Measurements from ENCODE around the gene SDK1. TPM values are rescaled to one million over a fixed set of nuclear protein-coding genes. Genes with fewer than 3 reads are reported as not detected.

SDK1 gene
- total RNA-seq, 6 experiments from 2014 or later, result not detected

DNA sequence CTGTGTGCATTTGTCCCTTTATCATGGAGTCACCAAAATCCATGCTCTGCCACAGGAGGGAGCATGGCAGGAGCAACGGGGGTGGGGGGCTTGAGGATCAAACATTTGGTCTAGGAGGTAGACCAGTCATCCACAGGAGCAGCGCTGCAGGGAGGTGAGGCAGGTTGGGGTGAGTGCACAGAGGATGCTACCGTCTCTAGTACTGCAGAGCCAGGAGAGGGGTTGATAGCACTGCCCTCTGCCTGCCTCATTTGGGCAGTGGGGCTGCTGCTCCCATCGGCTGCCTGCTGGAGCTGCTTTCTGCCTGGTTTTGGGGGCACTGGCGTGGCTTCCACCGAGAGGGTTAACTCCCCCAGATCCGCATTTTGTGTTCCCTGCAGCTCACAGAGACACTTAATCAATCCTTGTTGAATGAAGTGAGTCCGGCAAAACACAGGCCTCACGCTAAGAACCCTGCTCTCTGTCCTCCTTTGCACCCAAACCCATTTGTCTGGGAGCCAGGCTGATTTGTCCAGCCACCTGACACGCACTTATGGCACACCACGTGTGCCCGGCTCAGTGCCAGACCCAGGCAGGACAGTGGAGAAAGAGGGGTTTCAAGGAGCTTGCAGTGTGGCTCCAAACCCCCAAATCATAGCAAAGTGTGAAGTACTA, 854.0 kb downstream of the SDK1 start:
- H3K27ac Mint-ChIP-seq, result no peak overlapping the region

GRCh38 chr7:4156190-4156589, 855.1 kb downstream of the SDK1 start:
- H3K36me3 Mint-ChIP-seq (ENCODE audit: low read depth), result peaks cover 5% of the 10 kb centered on the region
- H3K4me3 Mint-ChIP-seq, result no peak overlapping the region
- peaks cover 60% of the 10 kb centered on the region for H3K9me3 Mint-ChIP-seq
- DNase-seq, result no peak
- H3K27me3 Mint-ChIP-seq (ENCODE audit: insufficient read depth), result peaks cover 7% of the 10 kb centered on the region
- TF ChIP-seq, protein P1, sequence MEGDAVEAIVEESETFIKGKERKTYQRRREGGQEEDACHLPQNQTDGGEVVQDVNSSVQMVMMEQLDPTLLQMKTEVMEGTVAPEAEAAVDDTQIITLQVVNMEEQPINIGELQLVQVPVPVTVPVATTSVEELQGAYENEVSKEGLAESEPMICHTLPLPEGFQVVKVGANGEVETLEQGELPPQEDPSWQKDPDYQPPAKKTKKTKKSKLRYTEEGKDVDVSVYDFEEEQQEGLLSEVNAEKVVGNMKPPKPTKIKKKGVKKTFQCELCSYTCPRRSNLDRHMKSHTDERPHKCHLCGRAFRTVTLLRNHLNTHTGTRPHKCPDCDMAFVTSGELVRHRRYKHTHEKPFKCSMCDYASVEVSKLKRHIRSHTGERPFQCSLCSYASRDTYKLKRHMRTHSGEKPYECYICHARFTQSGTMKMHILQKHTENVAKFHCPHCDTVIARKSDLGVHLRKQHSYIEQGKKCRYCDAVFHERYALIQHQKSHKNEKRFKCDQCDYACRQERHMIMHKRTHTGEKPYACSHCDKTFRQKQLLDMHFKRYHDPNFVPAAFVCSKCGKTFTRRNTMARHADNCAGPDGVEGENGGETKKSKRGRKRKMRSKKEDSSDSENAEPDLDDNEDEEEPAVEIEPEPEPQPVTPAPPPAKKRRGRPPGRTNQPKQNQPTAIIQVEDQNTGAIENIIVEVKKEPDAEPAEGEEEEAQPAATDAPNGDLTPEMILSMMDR (IDR thresholded peaks at IDR 0.05), result no peak
- H3K27ac Mint-ChIP-seq, result no peak overlapping the region
- H3K4me1 Mint-ChIP-seq (ENCODE audit: low read depth), result no peaks in the 10 kb centered on the region

More for the DNA sequence above, 854.0 kb downstream of the SDK1 start:
- DNase-seq, result no peak
- peaks cover 7% of the 10 kb centered on the region for H3K27me3 Mint-ChIP-seq (ENCODE audit: insufficient read depth)
- H3K9me3 Mint-ChIP-seq, result peaks cover 51% of the 10 kb centered on the region
- H3K36me3 Mint-ChIP-seq (ENCODE audit: low read depth), result peaks cover 5% of the 10 kb centered on the region
- TF ChIP-seq, protein P1 (IDR thresholded peaks at IDR 0.05), result no peak
- no peaks in the 10 kb centered on the region for H3K4me1 Mint-ChIP-seq (ENCODE audit: low read depth)
- H3K4me3 Mint-ChIP-seq, result no peak overlapping the region

GRCh38 chr7:4157651-4158050, 856.6 kb downstream of the SDK1 start:
- H3K9me3 Mint-ChIP-seq, result peaks cover 56% of the 10 kb centered on the region
- H3K27ac Mint-ChIP-seq, result no peak overlapping the region
- peaks cover 6% of the 10 kb centered on the region for H3K27me3 Mint-ChIP-seq (ENCODE audit: insufficient read depth)
- no peak overlapping the region for H3K4me3 Mint-ChIP-seq
- H3K4me1 Mint-ChIP-seq (ENCODE audit: low read depth), result no peaks in the 10 kb centered on the region
- peaks cover 3% of the 10 kb centered on the region for H3K36me3 Mint-ChIP-seq (ENCODE audit: low read depth)
- no peak for DNase-seq
- TF ChIP-seq, protein P1 (IDR thresholded peaks at IDR 0.05), result no peak

DNA sequence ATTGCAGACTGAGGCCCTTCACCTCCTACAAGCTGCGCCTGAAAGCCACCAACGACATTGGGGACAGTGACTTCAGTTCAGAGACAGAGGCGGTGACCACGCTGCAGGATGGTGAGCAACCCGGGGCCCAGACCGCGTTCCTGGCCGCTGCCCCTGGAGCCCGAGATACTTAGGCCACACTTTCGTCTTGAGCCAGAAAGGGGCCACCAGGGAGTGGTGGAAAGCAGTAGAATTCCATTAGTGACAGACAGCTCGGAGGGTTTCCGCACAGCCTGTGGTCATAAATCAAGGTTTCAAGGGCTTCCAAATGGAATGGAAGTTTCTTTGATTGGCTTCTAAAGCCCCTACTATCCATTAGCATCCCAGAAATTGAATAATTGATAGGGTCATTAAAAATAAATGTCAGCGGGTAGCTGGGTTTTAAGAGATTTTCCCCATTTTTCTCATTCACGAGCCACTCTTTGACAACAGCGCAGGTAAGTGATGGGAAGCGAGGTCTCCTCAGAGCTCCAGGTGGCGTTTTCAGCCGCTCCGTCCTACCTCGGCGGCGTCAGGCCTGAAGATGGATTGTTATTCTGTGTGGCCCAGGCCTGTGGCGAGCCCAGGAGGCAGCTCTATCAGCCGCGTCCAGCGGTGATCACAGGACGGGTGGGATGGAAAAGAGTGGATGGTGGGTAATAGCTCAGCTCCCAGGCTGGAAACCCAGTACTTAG, 857.5 kb downstream of the SDK1 start:
- H3K27me3 Mint-ChIP-seq (ENCODE audit: insufficient read depth), result peaks cover 3% of the 10 kb centered on the region; the same call in 1 of the 2 replicates
- no peak overlapping the region for H3K27ac Mint-ChIP-seq
- no peak for DNase-seq
- no peak overlapping the region for H3K4me3 Mint-ChIP-seq
- TF ChIP-seq, protein P1 (IDR thresholded peaks at IDR 0.05), result no peak
- H3K4me1 Mint-ChIP-seq (ENCODE audit: low read depth), result no peaks in the 10 kb centered on the region
- no peaks in the 10 kb centered on the region; the same call in 1 of the 2 replicates for H3K36me3 Mint-ChIP-seq (ENCODE audit: low read depth)
- H3K9me3 Mint-ChIP-seq, result peaks cover 60% of the 10 kb centered on the region

- Mint-ChIP-seq H3K27ac (no peak overlapping the region), H3K9me3 (peaks cover 59% of the 10 kb centered on the region), H3K27me3 (ENCODE audit: insufficient read depth) (peaks cover 2% of the 10 kb centered on the region; the same call in 1 of the 2 replicates), H3K4me3 (no peak overlapping the region), H3K36me3 (ENCODE audit: low read depth) (no peaks in the 10 kb centered on the region; the same call in 1 of the 2 replicates), H3K4me1 (ENCODE audit: low read depth) (no peaks in the 10 kb centered on the region)
- DNase-seq, result no peak
- TF ChIP-seq, protein P1 (IDR thresholded peaks at IDR 0.05), result no peak
Observed at GRCh38 chr7:4159154-4159501, 858.1 kb downstream of the SDK1 start.
